ENCODE measurements around the gene SKIC2. TPM values are rescaled to one million over a fixed set of nuclear protein-coding genes. Genes with fewer than 3 reads are reported as not detected.

The SKIC2 gene
- total and polyA plus RNA-seq, 7 donors: 22.1 to 73.4 (median 31.6) TPM

DNA sequence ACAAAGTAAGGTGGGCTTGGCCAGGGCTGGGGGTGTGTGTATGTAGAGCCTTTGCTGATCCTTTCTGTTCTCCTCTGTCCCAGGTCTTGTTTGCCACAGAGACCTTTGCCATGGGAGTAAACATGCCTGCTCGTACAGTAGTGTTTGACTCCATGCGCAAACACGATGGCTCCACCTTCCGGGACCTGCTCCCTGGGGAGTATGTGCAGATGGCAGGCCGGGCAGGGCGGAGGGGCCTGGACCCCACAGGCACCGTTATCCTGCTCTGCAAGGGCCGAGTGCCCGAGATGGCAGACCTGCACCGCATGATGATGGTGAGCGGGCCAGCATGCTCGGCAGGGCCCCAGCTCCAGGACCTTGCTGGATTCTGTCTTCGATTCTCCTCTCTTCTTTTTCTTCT is 6.7 kb downstream of the SKIC2 start:
- Histone ChIP-seq H3K4me1 (peaks cover 0 to 9% (median 7%) of the 10 kb centered on the region in 4 donors), H3K27me3 (no peaks in the 10 kb centered on the region), H3K36me3 (peaks cover 26 to 100% (median 75%) of the 10 kb centered on the region in 4 donors), H3K27ac (no peak overlapping the region), H3K9me3 (no peaks in the 10 kb centered on the region), H3K4me3 (no peak overlapping the region)
- TF ChIP-seq, protein P1, sequence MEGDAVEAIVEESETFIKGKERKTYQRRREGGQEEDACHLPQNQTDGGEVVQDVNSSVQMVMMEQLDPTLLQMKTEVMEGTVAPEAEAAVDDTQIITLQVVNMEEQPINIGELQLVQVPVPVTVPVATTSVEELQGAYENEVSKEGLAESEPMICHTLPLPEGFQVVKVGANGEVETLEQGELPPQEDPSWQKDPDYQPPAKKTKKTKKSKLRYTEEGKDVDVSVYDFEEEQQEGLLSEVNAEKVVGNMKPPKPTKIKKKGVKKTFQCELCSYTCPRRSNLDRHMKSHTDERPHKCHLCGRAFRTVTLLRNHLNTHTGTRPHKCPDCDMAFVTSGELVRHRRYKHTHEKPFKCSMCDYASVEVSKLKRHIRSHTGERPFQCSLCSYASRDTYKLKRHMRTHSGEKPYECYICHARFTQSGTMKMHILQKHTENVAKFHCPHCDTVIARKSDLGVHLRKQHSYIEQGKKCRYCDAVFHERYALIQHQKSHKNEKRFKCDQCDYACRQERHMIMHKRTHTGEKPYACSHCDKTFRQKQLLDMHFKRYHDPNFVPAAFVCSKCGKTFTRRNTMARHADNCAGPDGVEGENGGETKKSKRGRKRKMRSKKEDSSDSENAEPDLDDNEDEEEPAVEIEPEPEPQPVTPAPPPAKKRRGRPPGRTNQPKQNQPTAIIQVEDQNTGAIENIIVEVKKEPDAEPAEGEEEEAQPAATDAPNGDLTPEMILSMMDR (IDR thresholded peaks at IDR 0.05): no peak
- TF ChIP-seq POLR2A (IDR thresholded peaks at IDR 0.05) (no peak), POLR2AphosphoS5 (IDR thresholded peaks at IDR 0.05) (no peak), EP300 (IDR thresholded peaks at IDR 0.05) (no peak)
- intact Hi-C loops (cut with DNase I): no loop called here
- no peak for DNase-seq
- WGBS, 2 donors: 91 to 94% methylated on average over 13 of the region's 13 CpGs

DNA sequence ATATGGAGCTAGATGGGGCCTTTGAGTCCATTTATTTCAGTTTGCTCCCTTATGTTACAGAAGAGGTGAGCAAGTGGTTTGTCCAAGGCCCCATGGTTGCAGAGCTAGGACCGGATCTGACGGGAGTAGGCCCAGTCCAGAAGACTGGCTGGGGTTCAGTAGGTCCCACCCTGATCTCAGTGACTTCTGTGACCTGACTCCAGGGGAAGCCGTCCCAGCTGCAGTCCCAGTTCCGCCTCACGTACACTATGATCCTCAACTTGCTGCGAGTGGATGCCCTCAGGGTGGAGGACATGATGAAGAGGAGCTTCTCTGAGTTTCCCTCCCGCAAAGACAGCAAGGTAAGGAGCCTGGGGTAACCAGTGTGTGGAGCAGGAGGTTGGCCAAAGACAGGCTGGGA is 7.5 kb downstream of the SKIC2 start:
- H3K27me3 ChIP-seq: no peaks in the 10 kb centered on the region
- H3K4me3 ChIP-seq: no peak overlapping the region
- no peak for DNase-seq
- peaks cover 0 to 17% (median 15%) of the 10 kb centered on the region in 4 donors for H3K4me1 ChIP-seq
- TF ChIP-seq, protein P1 (IDR thresholded peaks at IDR 0.05): no peak
- TF ChIP-seq POLR2AphosphoS5 (IDR thresholded peaks at IDR 0.05) (no peak), EP300 (IDR thresholded peaks at IDR 0.05) (no peak), POLR2A (IDR thresholded peaks at IDR 0.05) (no peak)
- intact Hi-C loops (cut with DNase I): no loop called here
- no peaks in the 10 kb centered on the region for H3K9me3 ChIP-seq
- H3K36me3 ChIP-seq: peaks cover 18 to 94% (median 69%) of the 10 kb centered on the region in 4 donors
- H3K27ac ChIP-seq: no peak overlapping the region
- WGBS, 2 donors: 94 to 97% methylated on average over 7 of the region's 7 CpGs

DNA sequence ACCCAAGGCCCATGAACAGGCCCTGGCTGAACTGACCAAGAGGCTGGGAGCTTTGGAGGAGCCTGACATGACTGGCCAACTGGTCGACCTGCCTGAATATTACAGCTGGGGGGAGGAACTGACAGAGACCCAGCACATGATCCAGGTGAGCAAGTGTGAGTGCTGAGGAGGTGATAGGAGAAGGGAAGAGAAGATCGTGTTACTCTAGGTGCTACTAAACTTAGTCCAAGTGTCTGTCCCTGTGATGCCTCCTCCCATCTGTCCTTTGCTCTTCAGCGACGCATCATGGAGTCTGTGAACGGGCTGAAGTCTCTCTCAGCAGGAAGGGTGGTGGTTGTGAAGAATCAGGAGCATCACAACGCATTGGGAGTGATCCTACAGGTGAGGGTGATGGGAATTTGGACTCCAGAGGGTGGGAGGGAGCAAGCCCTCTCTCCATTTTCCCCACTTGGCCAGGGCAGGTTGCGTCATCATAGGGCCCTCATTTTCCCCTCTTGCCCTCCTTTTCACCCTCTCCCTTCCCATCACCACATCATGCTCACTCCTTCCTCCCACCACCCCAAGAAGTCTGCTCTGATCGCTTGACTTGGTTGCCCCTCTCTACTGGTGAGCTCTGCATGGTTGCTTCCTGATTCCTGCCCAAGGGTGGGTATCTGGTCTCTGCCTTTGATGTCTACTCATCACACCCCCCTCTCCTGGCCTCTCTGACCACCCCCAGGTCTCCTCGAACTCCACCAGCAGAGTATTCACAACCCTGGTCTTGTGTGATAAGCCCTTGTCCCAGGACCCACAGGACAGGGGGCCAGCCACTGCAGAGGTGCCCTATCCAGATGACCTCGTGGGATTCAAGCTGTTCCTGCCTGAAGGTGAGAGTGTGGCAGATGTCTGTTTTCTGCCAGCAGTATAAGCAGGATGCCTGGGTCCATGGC is 8.3 kb downstream of the SKIC2 start:
- Histone ChIP-seq H3K27ac (no peak overlapping the region), H3K4me1 (peaks cover 0 to 19% (median 17%) of the 10 kb centered on the region in 4 donors), H3K9me3 (no peaks in the 10 kb centered on the region), H3K4me3 (no peak overlapping the region), H3K36me3 (peaks cover 11 to 86% (median 62%) of the 10 kb centered on the region in 4 donors), H3K27me3 (no peaks in the 10 kb centered on the region)
- 80 to 89% methylated on average over 10 of the region's 10 CpGs for WGBS, 2 donors
- TF ChIP-seq EP300 (IDR thresholded peaks at IDR 0.05): no peak
- TF ChIP-seq, protein P1 (IDR thresholded peaks at IDR 0.05): no peak
- no peak for TF ChIP-seq POLR2AphosphoS5 (IDR thresholded peaks at IDR 0.05)
- no peak for TF ChIP-seq POLR2A (IDR thresholded peaks at IDR 0.05)
- no peak for DNase-seq
- intact Hi-C loops (cut with DNase I): no loop called here

DNA sequence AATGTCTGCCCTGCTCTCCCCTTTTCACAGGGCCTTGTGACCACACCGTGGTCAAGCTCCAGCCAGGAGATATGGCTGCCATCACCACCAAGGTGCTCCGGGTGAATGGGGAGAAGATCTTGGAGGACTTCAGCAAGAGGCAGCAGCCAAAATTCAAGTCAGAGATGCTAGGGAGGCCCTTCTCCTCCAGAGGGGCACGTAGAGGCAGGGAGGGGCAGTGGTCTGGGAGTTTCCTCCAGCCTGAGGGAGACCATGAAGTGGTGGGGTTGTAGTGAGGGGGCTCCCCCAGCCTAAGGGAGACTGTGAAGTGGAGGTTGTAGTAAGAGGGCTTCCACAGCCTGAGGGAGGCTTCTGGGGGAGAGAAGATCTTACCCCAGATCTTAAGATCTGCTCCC is 8.9 kb downstream of the SKIC2 start:
- Histone ChIP-seq H3K27ac (no peak overlapping the region), H3K27me3 (no peaks in the 10 kb centered on the region), H3K36me3 (peaks cover 5 to 79% (median 55%) of the 10 kb centered on the region in 4 donors), H3K4me1 (peaks cover 0 to 23% (median 21%) of the 10 kb centered on the region in 4 donors), H3K4me3 (no peak overlapping the region), H3K9me3 (no peaks in the 10 kb centered on the region)
- 86 to 91% methylated on average over 3 of the region's 3 CpGs for WGBS, 2 donors
- intact Hi-C loops (cut with DNase I): no loop called here
- TF ChIP-seq EP300 (IDR thresholded peaks at IDR 0.05) (no peak), POLR2AphosphoS5 (IDR thresholded peaks at IDR 0.05) (no peak), POLR2A (IDR thresholded peaks at IDR 0.05) (no peak)
- TF ChIP-seq, protein P1 (IDR thresholded peaks at IDR 0.05): no peak
- no peak for DNase-seq

All from sigmoid colon (tissue), 7 donors.